H9 (cell line): Measurements from ENCODE around the gene KLHL14. TPM values are rescaled to one million over a fixed set of nuclear protein-coding genes. Genes with fewer than 3 reads are reported as not detected.
A peak's percentile ranks its signal among the peaks of the same experiment; 100 is the strongest.

Experiments used
- DNase-seq: peaks from one replicate; pipeline ENCODE4 v3.0.0-alpha.2; 2017
- H2AFZ ChIP-seq: one replicate; pipeline ENCODE4 v1.6.1; 2013; ENCODE audit warnings: mild to moderate bottlenecking, low read length, control low read depth, moderate library complexity
- H2AK5ac ChIP-seq: 2 replicates; pipeline ENCODE4 v1.6.1; 2013; ENCODE audit warnings: low read length, control low read depth, mixed read lengths; ENCODE audit not compliant: insufficient read length
- H2BK120ac ChIP-seq: one replicate; pipeline ENCODE4 v1.6.1; 2013; ENCODE audit warnings: low read depth, mild to moderate bottlenecking, low read length, control low read depth, inconsistent platforms; ENCODE audit not compliant: poor library complexity, severe bottlenecking
- H2BK12ac ChIP-seq: 2 replicates; pipeline ENCODE4 v1.6.1; 2013; ENCODE audit warnings: low read length, control low read depth, mixed read lengths, low read depth; ENCODE audit not compliant: insufficient read length
- H2BK15ac ChIP-seq: 2 replicates; pipeline ENCODE4 v1.6.1; 2013; ENCODE audit warnings: low read depth, low read length, control low read depth
- H2BK20ac ChIP-seq: one replicate; pipeline ENCODE4 v1.6.1; 2013; ENCODE audit warnings: low read depth, mild to moderate bottlenecking, low read length, control low read depth, inconsistent platforms; ENCODE audit not compliant: poor library complexity, severe bottlenecking
- H2BK5ac ChIP-seq: 2 replicates; pipeline ENCODE4 v1.6.1; 2013; ENCODE audit warnings: low read length, control low read depth, mixed read lengths; ENCODE audit not compliant: insufficient read length
- H3K14ac ChIP-seq: 2 replicates; pipeline ENCODE4 v1.6.1; 2013; ENCODE audit warnings: low read length, control low read depth; ENCODE audit not compliant: insufficient read depth
- H3K18ac ChIP-seq: 2 replicates; pipeline ENCODE4 v1.6.1; 2013; ENCODE audit warnings: low read depth, mild to moderate bottlenecking, mixed read lengths, low read length, control low read depth; ENCODE audit not compliant: insufficient read length
- H3K23ac ChIP-seq: 2 replicates; pipeline ENCODE4 v1.6.1; 2013; ENCODE audit warnings: low read length, control low read depth, mixed read lengths, low read depth; ENCODE audit not compliant: insufficient read length
- H3K23me2 ChIP-seq: 2 replicates; pipeline ENCODE4 v1.6.1; 2013; ENCODE audit warnings: low read depth, mild to moderate bottlenecking, mixed read lengths, low read length, control low read depth; ENCODE audit not compliant: insufficient read length, poor library complexity, severe bottlenecking
- H3K27ac ChIP-seq: 2 replicates; pipeline ENCODE4 v1.5.1; 2013; ENCODE audit warnings: low read length, control low read depth, mixed read lengths, low read depth; ENCODE audit not compliant: insufficient read length
- H3K27me3 ChIP-seq: 2 replicates; pipeline ENCODE4 v1.6.1; 2013; ENCODE audit warnings: low read length, control low read depth, inconsistent platforms; ENCODE audit not compliant: insufficient read depth
- H3K4ac ChIP-seq: 2 replicates; pipeline ENCODE4 v1.6.1; 2013; ENCODE audit warnings: low read depth, mild to moderate bottlenecking, control low read depth, inconsistent platforms, low read length, moderate library complexity
- H3K4me1 ChIP-seq: 2 replicates; pipeline ENCODE4 v1.6.1; 2013; ENCODE audit warnings: low read length, control low read depth, inconsistent platforms; ENCODE audit not compliant: insufficient read depth
- H3K4me2 ChIP-seq: 2 replicates; pipeline ENCODE4 v1.6.1; 2013; ENCODE audit warnings: low read length, control low read depth, mixed read lengths; ENCODE audit not compliant: insufficient read length, insufficient read depth
- H3K56ac ChIP-seq: 2 replicates; pipeline ENCODE4 v1.6.1; 2013; ENCODE audit warnings: low read depth, mild to moderate bottlenecking, mixed read lengths, low read length, control low read depth; ENCODE audit not compliant: insufficient read length
- H3K79me1 ChIP-seq: 2 replicates; pipeline ENCODE4 v1.6.1; 2013; ENCODE audit warnings: low read depth, mild to moderate bottlenecking, moderate library complexity, low read length, control low read depth, inconsistent platforms; ENCODE audit not compliant: insufficient read depth, poor library complexity, severe bottlenecking
- H3K79me2 ChIP-seq: 2 replicates; pipeline ENCODE4 v1.6.1; 2013; ENCODE audit warnings: low read length, control low read depth, inconsistent platforms; ENCODE audit not compliant: insufficient read depth
- H3K9ac ChIP-seq: 2 replicates; pipeline ENCODE4 v1.6.1; 2013; ENCODE audit warnings: low read length, control low read depth, mixed read lengths; ENCODE audit not compliant: insufficient read length; ENCODE audit errors: extremely low read depth
- H3K9me3 ChIP-seq: one replicate; pipeline ENCODE4 v1.6.1; 2013; ENCODE audit warnings: low read depth, low read length, inconsistent platforms; ENCODE audit not compliant: control insufficient read depth
- H3T11ph ChIP-seq: one replicate; pipeline ENCODE4 v1.6.1; 2013; ENCODE audit warnings: mild to moderate bottlenecking, low read length, control low read depth, inconsistent platforms
- H4K20me1 ChIP-seq: one replicate; pipeline ENCODE4 v1.6.1; 2013; ENCODE audit not compliant: control insufficient read depth, insufficient read length, insufficient read depth
- H4K5ac ChIP-seq: 2 replicates; pipeline ENCODE4 v1.6.1; 2013; ENCODE audit warnings: low read depth, mild to moderate bottlenecking, mixed read lengths, low read length, control low read depth; ENCODE audit not compliant: insufficient read length
- H4K8ac ChIP-seq: replicated peaks from 2 replicates; pipeline ENCODE4 v1.6.1; 2013; ENCODE audit warnings: low read length, control low read depth, mixed read lengths, low read depth; ENCODE audit not compliant: insufficient read length
- H4K91ac ChIP-seq: 2 replicates; pipeline ENCODE4 v1.6.1; 2013; ENCODE audit warnings: low read depth, mild to moderate bottlenecking, moderate library complexity, mixed read lengths, low read length, control low read depth; ENCODE audit not compliant: insufficient read length
- H3K27ac Mint-ChIP-seq, 3 experiments: 2 replicates in 2 of 3; 3 replicates in 1 of 3; pipeline ENCODE4 v1.8.0; 2020 to 2021; ENCODE audit warnings: mixed read lengths in 3 of 3, mild to moderate bottlenecking in 1 of 3, moderate library complexity in 1 of 3
- H3K27me3 Mint-ChIP-seq: 2 replicates; pipeline ENCODE4 v1.8.0; 2021; ENCODE audit warnings: low read depth, mild to moderate bottlenecking, moderate library complexity, mixed read lengths
- H3K36me3 Mint-ChIP-seq, 3 experiments: 2 replicates in 2 of 3; 3 replicates in 1 of 3; pipeline ENCODE4 v1.8.0; 2020 to 2021; ENCODE audit warnings: low read depth in 3 of 3, mixed read lengths in 3 of 3; ENCODE audit not compliant: insufficient read depth in 1 of 3
- H3K4me1 Mint-ChIP-seq, 2 experiments: 2 replicates each; pipeline ENCODE4 v1.8.0; 2020; ENCODE audit warnings: mixed read lengths in 2 of 2
- H3K4me3 Mint-ChIP-seq, 2 experiments: 2 replicates in 1 of 2; 3 replicates in 1 of 2; pipeline ENCODE4 v1.8.0; 2020 to 2021; ENCODE audit warnings: mild to moderate bottlenecking in 2 of 2, mixed read lengths in 2 of 2, moderate library complexity in 1 of 2
- H3K9me3 Mint-ChIP-seq, 2 experiments: 2 replicates in 1 of 2; 3 replicates in 1 of 2; pipeline ENCODE4 v1.8.0; 2020; ENCODE audit warnings: mild to moderate bottlenecking in 2 of 2, mixed read lengths in 2 of 2, moderate library complexity in 1 of 2
- total RNA-seq: library from RNA; stranded (reverse); gene quantifications from 2 replicates; pipeline ENCODE4 v1.2.1, GENCODE V29; 2021
- TF ChIP-seq, protein P1 (sequence below): fragments of 200-600 bp; sonication (generic); conservative IDR thresholded peaks from 3 replicates; pipeline ENCODE4 v1.8.0; 2021; ENCODE audit warnings: antibody characterized with exemption, mild to moderate bottlenecking

KLHL14 gene
- total RNA-seq, 1 experiment from 2014 or later, result 1.0 TPM

- no peaks in the 10 kb centered on the region for H3K9me3 Mint-ChIP-seq
- H2BK15ac ChIP-seq, result no peak overlapping the region
- H2BK5ac ChIP-seq, result no peak overlapping the region
- H3K23me2 ChIP-seq, result peaks cover 34% of the 10 kb centered on the region
- DNase-seq, result no peak
- peaks cover 31% of the 10 kb centered on the region for H3K27me3 ChIP-seq
- no peak overlapping the region for H2AFZ ChIP-seq
- H3K27ac Mint-ChIP-seq, result no peak overlapping the region
- H3K4me1 ChIP-seq, result peaks cover 9% of the 10 kb centered on the region; the same call in 1 of the 2 replicates
- no peak overlapping the region for H3T11ph ChIP-seq
- no peaks in the 10 kb centered on the region for H3K79me2 ChIP-seq
- no peak overlapping the region for H4K8ac ChIP-seq
- peaks cover 37 to 39% of the 10 kb centered on the region in 2 experiments for H3K4me1 Mint-ChIP-seq
- no peak overlapping the region for H3K9ac ChIP-seq
- H4K5ac ChIP-seq, result no peak overlapping the region
- no peak overlapping the region for H2BK12ac ChIP-seq
- no peaks in the 10 kb centered on the region for H3K9me3 ChIP-seq
- H4K20me1 ChIP-seq, result no peaks in the 10 kb centered on the region
- no peak overlapping the region for H4K91ac ChIP-seq
- TF ChIP-seq, protein P1, sequence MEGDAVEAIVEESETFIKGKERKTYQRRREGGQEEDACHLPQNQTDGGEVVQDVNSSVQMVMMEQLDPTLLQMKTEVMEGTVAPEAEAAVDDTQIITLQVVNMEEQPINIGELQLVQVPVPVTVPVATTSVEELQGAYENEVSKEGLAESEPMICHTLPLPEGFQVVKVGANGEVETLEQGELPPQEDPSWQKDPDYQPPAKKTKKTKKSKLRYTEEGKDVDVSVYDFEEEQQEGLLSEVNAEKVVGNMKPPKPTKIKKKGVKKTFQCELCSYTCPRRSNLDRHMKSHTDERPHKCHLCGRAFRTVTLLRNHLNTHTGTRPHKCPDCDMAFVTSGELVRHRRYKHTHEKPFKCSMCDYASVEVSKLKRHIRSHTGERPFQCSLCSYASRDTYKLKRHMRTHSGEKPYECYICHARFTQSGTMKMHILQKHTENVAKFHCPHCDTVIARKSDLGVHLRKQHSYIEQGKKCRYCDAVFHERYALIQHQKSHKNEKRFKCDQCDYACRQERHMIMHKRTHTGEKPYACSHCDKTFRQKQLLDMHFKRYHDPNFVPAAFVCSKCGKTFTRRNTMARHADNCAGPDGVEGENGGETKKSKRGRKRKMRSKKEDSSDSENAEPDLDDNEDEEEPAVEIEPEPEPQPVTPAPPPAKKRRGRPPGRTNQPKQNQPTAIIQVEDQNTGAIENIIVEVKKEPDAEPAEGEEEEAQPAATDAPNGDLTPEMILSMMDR, result no peak
- H3K14ac ChIP-seq, result no peak overlapping the region
- no peak overlapping the region for H2BK120ac ChIP-seq
- no peak overlapping the region for H2BK20ac ChIP-seq
- peak overlapping the region; percentile 94 for H3K4me2 ChIP-seq
- peaks cover 61% of the 10 kb centered on the region for H3K27me3 Mint-ChIP-seq
- H3K36me3 Mint-ChIP-seq, result no peaks in the 10 kb centered on the region
- H2AK5ac ChIP-seq, result no peak overlapping the region
- H3K27ac ChIP-seq, result no peak overlapping the region
- H3K18ac ChIP-seq, result no peak overlapping the region
- H3K56ac ChIP-seq, result no peak overlapping the region
- H3K23ac ChIP-seq, result no peak overlapping the region
- no peak overlapping the region for H3K4ac ChIP-seq
- peak overlapping the region in 1 of 2 experiments; percentile 87; a peak in 3 of 5 replicates for H3K4me3 Mint-ChIP-seq
- no peaks in the 10 kb centered on the region for H3K79me1 ChIP-seq
Observed at GRCh38 chr18:32773382-32773712, 524 bp upstream of the KLHL14 start.
